HepG2 (cell line): ENCODE measurements around the gene U2AF2. TPM values are rescaled to one million over a fixed set of nuclear protein-coding genes. Genes with fewer than 3 reads are reported as not detected.
A peak's percentile ranks its signal among the peaks of the same experiment; 100 is the strongest.

ENCODE experiments used
- ATAC-seq: fragments of 200-7000 bp; cut with Tn5 transposase; 3 replicates; pipeline ENCODE4 v1.9.1; 2020; ENCODE audit warnings: mild to moderate bottlenecking, moderate library complexity
- BruUV-seq: library from RNA; stranded (reverse); fragments of 400-500 nt; replicated peaks from 2 replicates; lab custom pipeline; 2021; lab: Mats Ljungman, UMichigan
- CTCF ChIA-PET: fragments of 300-600 bp; formaldehyde crosslinking; extraction: SDS; loops from one replicate; lab custom pipeline; 2021; ENCODE audit warnings: low total read pairs, inconsistent platforms, low intra/inter-chr PET ratio; lab: Yijun Ruan, JAX
- POLR2A ChIA-PET: fragments of 350-600 bp; sonication (Branson Sonifier 250); formaldehyde crosslinking; loops from one replicate; lab custom pipeline; 2020; ENCODE audit warnings: antibody characterized with exemption, inconsistent platforms; lab: Yijun Ruan, JAX
- DNase-seq: peaks from one replicate; pipeline ENCODE4 v3.0.0-alpha.2; 2015; ENCODE audit warnings: low spot score
- FAIRE-seq: peaks from 3 replicates; lab custom pipeline; 2011; peaks lifted over from hg19 to GRCh38; lab: Jason Lieb, UNC
- H2AFZ ChIP-seq: one replicate; pipeline ENCODE4 v1.6.1; 2011; ENCODE audit warnings: low read length, inconsistent platforms
- H3K27ac ChIP-seq: fragments of 300-600 bp; 3 replicates; pipeline ENCODE4 v1.8.0; 2011; ENCODE audit warnings: mixed run types, mild to moderate bottlenecking, mixed read lengths, low read length, inconsistent platforms; ENCODE audit not compliant: insufficient read depth; ENCODE audit errors: extremely low read length
- H3K27me3 ChIP-seq, 2 experiments: fragments of 200-600 bp in 1 of 2; 2 replicates in 1 of 2; 3 replicates in 1 of 2; pipeline versions ENCODE4 v1.6.0 to v1.8.0; 2011; ENCODE audit warnings: low read length in 2 of 2, mild to moderate bottlenecking in 2 of 2, moderate library complexity in 2 of 2, inconsistent platforms in 1 of 2; ENCODE audit not compliant: insufficient read depth in 2 of 2, control insufficient read depth in 1 of 2
- H3K36me3 ChIP-seq, 2 experiments: fragments of 200-600 bp in 1 of 2; replicated peaks in 1 of 2; 2 replicates in 1 of 2; 3 replicates in 1 of 2; pipeline versions ENCODE4 v1.5.1 to v1.8.0; 2011; ENCODE audit warnings: low read length in 2 of 2, inconsistent platforms in 1 of 2; ENCODE audit not compliant: insufficient read depth in 2 of 2, control insufficient read depth in 1 of 2
- H3K4me1 ChIP-seq: 2 replicates; pipeline ENCODE4 v1.5.1; 2012; ENCODE audit warnings: low read length, inconsistent platforms; ENCODE audit not compliant: insufficient read depth
- H3K4me2 ChIP-seq: 2 replicates; pipeline ENCODE4 v1.6.0; 2011; ENCODE audit warnings: low read depth, low read length, inconsistent platforms
- H3K4me3 ChIP-seq, 3 experiments: fragments of 200-600 bp in 1 of 3; sonication (generic), shearing (Covaris generic) in 1 of 3; replicated peaks in 1 of 3; 2 replicates each; pipeline ENCODE4 v1.5.1; 2011 to 2016; ENCODE audit warnings: low read length in 3 of 3, inconsistent platforms in 2 of 3, low read depth in 2 of 3, mild to moderate bottlenecking in 2 of 3, control low read depth in 1 of 3, mixed read lengths in 1 of 3; ENCODE audit not compliant: insufficient read depth in 1 of 3
- H3K79me2 ChIP-seq: one replicate; pipeline ENCODE4 v1.6.1; 2011; ENCODE audit warnings: low read length, inconsistent platforms; ENCODE audit not compliant: insufficient read depth
- H3K9ac ChIP-seq: 2 replicates; pipeline ENCODE4 v1.6.0; 2011; ENCODE audit warnings: mild to moderate bottlenecking, low read depth, low read length, inconsistent platforms; ENCODE audit not compliant: insufficient read depth
- H3K9me3 ChIP-seq: 2 replicates; pipeline ENCODE4 v1.5.1; 2012; ENCODE audit warnings: mild to moderate bottlenecking, low read length
- H4K20me1 ChIP-seq: 2 replicates; pipeline ENCODE4 v1.6.0; 2011; ENCODE audit warnings: inconsistent platforms, mild to moderate bottlenecking, low read length, moderate library complexity; ENCODE audit not compliant: insufficient read depth
- AGO2 ChIP-seq: fragments of 200-400 bp; formaldehyde crosslinking; optimal IDR thresholded peaks from 2 replicates; pipeline ENCODE3; 2017; ENCODE audit warnings: mild to moderate bottlenecking, low read depth, low read length, moderate library complexity
- FOXC1 ChIP-seq: sonication (generic); formaldehyde crosslinking; IDR thresholded peaks from 2 replicates; pipeline ENCODE4 v1.8.0; 2022; ENCODE audit warnings: mild to moderate bottlenecking, missing genetic modification reagents, borderline replicate concordance
- PREB ChIP-seq: sonication (generic); formaldehyde crosslinking; IDR thresholded peaks from 2 replicates; pipeline ENCODE4 v1.4.0; 2020; ENCODE audit warnings: missing genetic modification reagents
- SCMH1 ChIP-seq: sonication (generic); formaldehyde crosslinking; IDR thresholded peaks from 2 replicates; pipeline ENCODE4 v1.9.0; 2021; ENCODE audit warnings: missing genetic modification reagents, mild to moderate bottlenecking, borderline replicate concordance
- SNRNP70 ChIP-seq: fragments of 200-400 bp; formaldehyde crosslinking; IDR thresholded peaks from 2 replicates; pipeline ENCODE4 v1.6.1; 2017; ENCODE audit warnings: mild to moderate bottlenecking, low read depth, low read length, moderate library complexity
- ZHX2 ChIP-seq, 2 experiments: sonication (generic) in 1 of 2; formaldehyde crosslinking in 1 of 2; IDR thresholded peaks; 2 replicates each; pipeline versions ENCODE4 v1.6.1 to v1.9.0; 2014 to 2022; ENCODE audit warnings: antibody characterized with exemption in 1 of 2, borderline replicate concordance in 1 of 2, inconsistent platforms in 1 of 2, low read depth in 1 of 2, missing genetic modification reagents in 1 of 2
- ZNF687 ChIP-seq: sonication (generic); formaldehyde crosslinking; IDR thresholded peaks from 2 replicates; pipeline ENCODE4 v1.5.1; 2020; ENCODE audit warnings: mild to moderate bottlenecking, missing genetic modification reagents, moderate library complexity
- ZNF883 ChIP-seq: sonication (generic); formaldehyde crosslinking; IDR thresholded peaks from 2 replicates; pipeline ENCODE4 v1.5.1; 2020; ENCODE audit warnings: mild to moderate bottlenecking, missing genetic modification reagents; ENCODE audit errors: not compliant biosample characterization
- WGBS: methylation state at CpG from one replicate; pipeline ENCODE4 v1.1.6; 2017; ENCODE audit warnings: low lambda C conversion rate; 5-methylcytosine and 5-hydroxymethylcytosine counted together
- in situ Hi-C: cut with HindIII; loops from 2 replicates; pipeline ENCODE4 v1.10.0; 2017; ENCODE audit warnings: low pct_unique_long_range_greater_than_20kb; ENCODE audit not compliant: extremely low pct_ligation_motif_present
- intact Hi-C: fragments of 100-400 bp; cut with micrococcal nuclease; formaldehyde crosslinking; loops from one replicate; pipeline ENCODE4 v1.10.0; 2022; ENCODE audit not compliant: unreplicated experiment
- polyA plus RNA-seq, 8 experiments: library from polyadenylated mRNA; depleted of rRNA in 3 of 8; stranded (reverse) in 7 of 8; unstranded in 1 of 8; fragments of >200 nt; fragmentation: Illumina TruSeq in 4 of 8; extraction: Trizol in 4 of 8; gene quantifications; 2 replicates each; pipeline versions ENCODE4 v1.2.1 to v1.2.3, GENCODE V29; 2011 to 2016; ENCODE audit warnings: low read depth in 4 of 8, missing spikeins in 1 of 8, mixed read lengths in 1 of 8; ENCODE audit not compliant: insufficient read depth in 1 of 8
- total RNA-seq, 5 experiments: library from RNA; depleted of rRNA; stranded (reverse); fragments of >200 nt; fragmentation: Illumina TruSeq; extraction: Trizol; gene quantifications; 2 replicates each; pipeline ENCODE4 v1.2.3, GENCODE V29; 2016; ENCODE audit warnings: low read depth in 1 of 5

Gene U2AF2
- total and polyA plus RNA-seq, 2 of the 13 experiments (the other 11 are each of a cell fraction or from before 2014, with no cell fraction given) = 84.3 to 124 TPM

DNA sequence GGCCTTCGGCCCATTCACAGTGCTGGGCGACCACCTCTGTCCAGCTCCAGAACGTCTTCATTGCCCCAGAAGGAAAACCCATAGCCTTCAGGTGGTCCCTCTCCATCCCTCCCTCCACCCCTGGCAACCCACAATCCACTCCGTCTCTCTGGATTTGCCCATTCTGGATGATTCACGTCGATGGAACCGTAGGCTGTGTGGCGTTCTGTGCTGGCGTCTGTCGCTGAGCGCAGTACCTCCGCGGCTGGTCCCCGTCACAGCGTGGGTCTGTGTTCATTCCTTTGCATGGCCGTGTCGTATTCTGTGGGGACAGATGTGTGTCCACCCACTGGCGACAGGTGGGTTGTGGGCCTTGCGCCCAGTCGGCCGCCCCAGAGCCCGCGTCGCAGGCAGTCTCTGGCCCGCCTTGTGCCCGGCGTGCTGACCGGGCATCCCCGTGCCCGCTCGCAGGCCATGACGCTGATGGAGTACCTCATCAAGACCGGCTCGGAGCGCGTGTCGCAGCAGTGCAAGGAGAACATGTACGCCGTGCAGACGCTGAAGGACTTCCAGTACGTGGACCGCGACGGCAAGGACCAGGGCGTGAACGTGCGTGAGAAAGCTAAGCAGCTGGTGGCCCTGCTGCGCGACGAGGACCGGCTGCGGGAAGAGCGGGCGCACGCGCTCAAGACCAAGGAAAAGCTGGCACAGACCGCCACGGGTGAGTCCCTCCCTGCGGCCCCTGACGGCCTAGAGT lies 30.3 kb downstream of the U2AF2 start:
- Histone ChIP-seq H4K20me1 (no peaks in the 10 kb centered on the region), H3K79me2 (peaks cover 33% of the 10 kb centered on the region), H3K4me2 (peak overlapping the region; percentile 67), H3K4me1 (peaks cover 63% of the 10 kb centered on the region), H3K36me3 (peaks cover 16 to 63% of the 10 kb centered on the region in 2 experiments), H3K27ac (peak overlapping the region; percentile 89), H3K4me3 (no peak overlapping the region), H3K27me3 (no peaks in the 10 kb centered on the region), H3K9ac (peak overlapping the region; percentile 66; the same call in 1 of the 2 replicates), H2AFZ (no peak overlapping the region), H3K9me3 (no peaks in the 10 kb centered on the region)
- ChIA-PET CTCF (no interaction called here), POLR2A (no interaction called here)
- DNase-seq (no peak), FAIRE-seq (no peak), ATAC-seq (no peak)
- BruUV-seq = no TSS peak
- 99% methylated on average over 47 of the region's 60 CpGs for WGBS
- intact Hi-C loops (no loop called here), in situ Hi-C loops (no loop called here)
- TF ChIP-seq ZNF883 = no peak
- no peak for TF ChIP-seq PREB (CRISPR knock-in tag)
- no peak for TF ChIP-seq ZHX2 (IDR thresholded peaks at IDR 0.05; ENCODE audit: low read depth)
- TF ChIP-seq ZHX2 (CRISPR knock-in tag; IDR thresholded peaks at IDR 0.05; ENCODE audit: borderline replicate concordance) = no peak
- TF ChIP-seq SCMH1 (CRISPR knock-in tag) = no peak
- no peak for TF ChIP-seq SNRNP70
- TF ChIP-seq AGO2 = peak; percentile 38
- TF ChIP-seq FOXC1 (CRISPR knock-in tag) = no peak
- 0 out of 2 replicates have a peak, but pooled peaks have one; percentile 11 for TF ChIP-seq ZNF687
